Neuronal stem cell (in vitro differentiated cells): ENCODE results near the gene KCNRG. TPM values are rescaled to one million over a fixed set of nuclear protein-coding genes. Genes with fewer than 3 reads are reported as not detected.
A peak's percentile ranks its signal among the peaks of the same experiment; 100 is the strongest.

Experiments
- DNase-seq: peaks from one replicate; pipeline ENCODE4 v3.0.0-alpha.2; 2013; ENCODE audit warnings: low spot score
- H2AFZ ChIP-seq: one replicate; pipeline ENCODE4 v1.6.1; 2013; ENCODE audit warnings: mild to moderate bottlenecking, low read length, inconsistent platforms
- H2AK5ac ChIP-seq: 2 replicates; pipeline ENCODE4 v1.6.1; 2013; ENCODE audit warnings: low read depth, mild to moderate bottlenecking, inconsistent platforms, low read length, moderate library complexity, mixed read lengths
- H2BK120ac ChIP-seq: 2 replicates; pipeline ENCODE4 v1.6.1; 2013; ENCODE audit warnings: low read depth, mild to moderate bottlenecking, inconsistent platforms, low read length, moderate library complexity, mixed read lengths
- H2BK12ac ChIP-seq: one replicate; pipeline ENCODE4 v1.6.1; 2013; ENCODE audit warnings: low read length, inconsistent platforms
- H2BK15ac ChIP-seq: 2 replicates; pipeline ENCODE4 v1.6.1; 2013; ENCODE audit warnings: mild to moderate bottlenecking, low read length, inconsistent platforms, mixed read lengths
- H2BK5ac ChIP-seq: one replicate; pipeline ENCODE4 v1.6.1; 2013; ENCODE audit warnings: inconsistent platforms, mild to moderate bottlenecking, low read length, moderate library complexity
- H3K14ac ChIP-seq: one replicate; pipeline ENCODE4 v1.6.1; 2013; ENCODE audit warnings: low read length, inconsistent platforms
- H3K18ac ChIP-seq: 2 replicates; pipeline ENCODE4 v1.6.1; 2013; ENCODE audit warnings: low read length, inconsistent platforms
- H3K23ac ChIP-seq: 2 replicates; pipeline ENCODE4 v1.6.1; 2013; ENCODE audit warnings: low read depth, mild to moderate bottlenecking, mixed read lengths, low read length, inconsistent platforms; ENCODE audit not compliant: poor library complexity
- H3K27ac ChIP-seq: replicated peaks from 3 replicates; pipeline ENCODE4 v1.5.1; 2013; ENCODE audit warnings: low read length, inconsistent platforms
- H3K27me3 ChIP-seq, 3 experiments: 2 replicates each; pipeline ENCODE4 v1.6.1; 2013; ENCODE audit warnings: low read length in 3 of 3, mild to moderate bottlenecking in 2 of 3, inconsistent platforms in 1 of 3, low read depth in 1 of 3, mixed read lengths in 1 of 3, moderate library complexity in 1 of 3; ENCODE audit not compliant: control insufficient read depth in 3 of 3, insufficient read depth in 3 of 3
- H3K36me3 ChIP-seq, 2 donors: replicated peaks in 1 of 2; 2 replicates each; pipeline ENCODE4 v1.6.1; 2013; ENCODE audit warnings: low read length in 2 of 2; ENCODE audit not compliant: control insufficient read depth in 2 of 2, insufficient read depth in 2 of 2
- H3K4ac ChIP-seq: 2 replicates; pipeline ENCODE4 v1.6.1; 2013; ENCODE audit warnings: inconsistent platforms, mild to moderate bottlenecking, low read length, moderate library complexity
- H3K4me1 ChIP-seq, 2 donors: 1 replicate in 1 of 2; 2 replicates in 1 of 2; pipeline ENCODE4 v1.6.1; 2013; ENCODE audit warnings: low read length in 2 of 2, low read depth in 1 of 2; ENCODE audit not compliant: control insufficient read depth in 2 of 2, insufficient read depth in 1 of 2
- H3K4me2 ChIP-seq: one replicate; pipeline ENCODE4 v1.6.1; 2013; ENCODE audit warnings: mild to moderate bottlenecking, low read length, inconsistent platforms; ENCODE audit not compliant: insufficient read depth, poor library complexity, severe bottlenecking
- H3K4me3 ChIP-seq, 2 donors: 2 replicates each; pipeline ENCODE4 v1.5.1; 2013; ENCODE audit warnings: low read length in 2 of 2, mild to moderate bottlenecking in 2 of 2, inconsistent platforms in 1 of 2, moderate library complexity in 1 of 2
- H3K79me1 ChIP-seq: one replicate; pipeline ENCODE4 v1.6.1; 2013; ENCODE audit warnings: low read depth, mild to moderate bottlenecking, inconsistent platforms, low read length, moderate library complexity
- H3K9ac ChIP-seq: one replicate; pipeline ENCODE4 v1.6.1; 2013; ENCODE audit warnings: mild to moderate bottlenecking, low read depth, low read length, inconsistent platforms; ENCODE audit not compliant: poor library complexity
- H3K9me3 ChIP-seq, 2 donors: replicated peaks in 1 of 2; 2 replicates each; pipeline versions ENCODE3 to v1.6.1; 2013; ENCODE audit warnings: low read length in 2 of 2, mild to moderate bottlenecking in 2 of 2, inconsistent platforms in 1 of 2, low read depth in 1 of 2, mixed read lengths in 1 of 2, moderate library complexity in 1 of 2; ENCODE audit not compliant: control insufficient read depth in 2 of 2, insufficient read depth in 1 of 2
- H4K8ac ChIP-seq: one replicate; pipeline ENCODE4 v1.6.1; 2013; ENCODE audit warnings: low read depth, mild to moderate bottlenecking, inconsistent platforms, low read length, moderate library complexity
- H4K91ac ChIP-seq: one replicate; pipeline ENCODE4 v1.6.1; 2013; ENCODE audit warnings: low read length, low read depth, mild to moderate bottlenecking, inconsistent platforms; ENCODE audit not compliant: poor library complexity
- small RNA-seq: library from polyadenylated mRNA; stranded (forward); fragments of <200 nt; extraction: miRNeasy Mini kit (QIAGEN cat#:217004); gene quantifications from one replicate; pipeline ENCODE3, GENCODE V24; 2013; ENCODE audit not compliant: insufficient read depth

The KCNRG gene

DNA sequence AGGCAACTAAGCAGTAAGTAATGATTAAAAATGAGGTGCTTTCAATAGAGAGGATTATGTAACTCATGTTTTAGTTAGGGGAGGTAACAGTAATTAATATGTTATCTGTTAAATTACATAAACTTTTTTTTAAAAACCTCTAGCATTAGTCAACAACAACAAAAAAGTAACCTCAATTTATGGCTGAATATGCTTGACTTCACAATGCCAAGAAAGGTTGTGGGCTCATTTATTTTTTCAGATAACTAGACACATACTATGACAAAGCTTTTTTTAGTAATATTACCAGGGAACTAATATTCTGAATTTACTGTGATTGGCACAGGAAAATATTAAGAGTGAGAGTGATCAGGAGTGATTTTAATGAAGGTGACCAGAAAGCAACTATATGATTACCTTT, 54.9 kb downstream of the KCNRG start:
- peaks cover 0 to 2% of the 10 kb centered on the region in 2 donors for H3K4me1 ChIP-seq
- no peak overlapping the region for H3K4ac ChIP-seq
- peaks cover 8 to 99% of the 10 kb centered on the region in 2 donors for H3K36me3 ChIP-seq
- H4K8ac ChIP-seq = no peak overlapping the region
- H3K4me3 ChIP-seq = no peak overlapping the region
- no peak overlapping the region for H2BK120ac ChIP-seq
- no peak overlapping the region for H3K9ac ChIP-seq
- no peaks in the 10 kb centered on the region for H3K79me1 ChIP-seq
- H3K27me3 ChIP-seq = no peaks in the 10 kb centered on the region
- no peak overlapping the region for H4K91ac ChIP-seq
- no peak overlapping the region for H2AFZ ChIP-seq
- H2BK5ac ChIP-seq = no peak overlapping the region
- H3K23ac ChIP-seq = no peak overlapping the region
- H2BK12ac ChIP-seq = no peak overlapping the region
- no peaks in the 10 kb centered on the region for H3K9me3 ChIP-seq
- no peak overlapping the region for H3K18ac ChIP-seq
- H3K4me2 ChIP-seq = no peak overlapping the region
- no peak for DNase-seq
- no peak overlapping the region for H3K27ac ChIP-seq
- no peak overlapping the region for H2BK15ac ChIP-seq
- no peak overlapping the region for H2AK5ac ChIP-seq
- no peak overlapping the region for H3K14ac ChIP-seq

Small RNA genes within 50 kb of the gene (small RNA-seq; reads per million reads assigned to genes)
- gene MIR16-1 = 45.7 reads per million, percentile 92 among the genes with 10 or more reads in this experiment
- gene MIR3613 = 10.3 reads per million, percentile 58 among the genes with 10 or more reads in this experiment
- not detected for gene RF02105
- not detected for gene RF02106
- not detected for gene RF02107
- gene RF02108 = not detected
